CD14-positive monocyte (primary cell): ENCODE data around the gene MED27. TPM values are rescaled to one million over a fixed set of nuclear protein-coding genes. Genes with fewer than 3 reads are reported as not detected.

Experiments used
- DNase-seq, 3 donors: peaks; one replicate each; pipeline ENCODE4 v3.0.0-alpha.2; 2011 to 2022
- H2AFZ ChIP-seq: 2 replicates; pipeline ENCODE4 v1.6.0; 2012; ENCODE audit warnings: mild to moderate bottlenecking, low read depth, low read length, inconsistent platforms; ENCODE audit not compliant: insufficient read depth, poor library complexity, severe bottlenecking
- H3K27ac ChIP-seq, 2 donors: 1 replicate in 1 of 2; 2 replicates in 1 of 2; pipeline ENCODE4 v1.5.1; 2012 to 2013; ENCODE audit warnings: low read length in 2 of 2, control low read depth in 1 of 2, inconsistent platforms in 1 of 2, low read depth in 1 of 2, mild to moderate bottlenecking in 1 of 2
- H3K27me3 ChIP-seq, 2 donors: one replicate each; pipeline versions ENCODE4 v1.6.0 to v1.6.1; 2011 to 2013; ENCODE audit warnings: low read length in 2 of 2; ENCODE audit not compliant: control insufficient read depth in 2 of 2, insufficient read depth in 2 of 2
- H3K36me3 ChIP-seq, 2 donors: replicated peaks in 1 of 2; 1 replicate in 1 of 2; 2 replicates in 1 of 2; pipeline versions ENCODE4 v1.5.1 to v1.6.1; 2012 to 2013; ENCODE audit warnings: low read length in 2 of 2, control low read depth in 1 of 2, inconsistent platforms in 1 of 2, mild to moderate bottlenecking in 1 of 2; ENCODE audit not compliant: insufficient read depth in 2 of 2, control insufficient read depth in 1 of 2
- H3K4me1 ChIP-seq, 2 donors: 1 replicate in 1 of 2; 2 replicates in 1 of 2; pipeline versions ENCODE4 v1.5.1 to v1.6.1; 2012 to 2013; ENCODE audit warnings: low read length in 2 of 2, control low read depth in 1 of 2, inconsistent platforms in 1 of 2, mild to moderate bottlenecking in 1 of 2, moderate library complexity in 1 of 2; ENCODE audit not compliant: insufficient read depth in 2 of 2, control insufficient read depth in 1 of 2
- H3K4me2 ChIP-seq: replicated peaks from 2 replicates; pipeline ENCODE3; 2012; ENCODE audit warnings: low read length, moderate library complexity, mild to moderate bottlenecking; ENCODE audit not compliant: poor library complexity, severe bottlenecking; ENCODE audit errors: extremely low read depth
- H3K4me3 ChIP-seq, 3 experiments: fragments of 200-600 bp in 1 of 3; sonication (generic) in 1 of 3; replicated peaks in 1 of 3; 1 replicate in 2 of 3; 2 replicates in 1 of 3; pipeline ENCODE4 v1.5.1; 2011 to 2013; ENCODE audit warnings: low read length in 3 of 3, mild to moderate bottlenecking in 3 of 3, control low read depth in 2 of 3, low read depth in 2 of 3, inconsistent platforms in 1 of 3, moderate library complexity in 1 of 3
- H3K79me2 ChIP-seq: 2 replicates; pipeline ENCODE4 v1.6.0; 2012; ENCODE audit warnings: mild to moderate bottlenecking, control low read depth, inconsistent platforms, low read length, moderate library complexity; ENCODE audit not compliant: insufficient read depth
- H3K9ac ChIP-seq: 2 replicates; pipeline ENCODE4 v1.6.0; 2017; ENCODE audit warnings: low read length, mild to moderate bottlenecking; ENCODE audit not compliant: insufficient read depth, poor library complexity, severe bottlenecking
- H3K9me3 ChIP-seq, 2 donors: replicated peaks in 1 of 2; 1 replicate in 1 of 2; 2 replicates in 1 of 2; pipeline versions ENCODE4 v1.5.1 to v1.6.1; 2012 to 2013; ENCODE audit warnings: low read length in 2 of 2, control low read depth in 1 of 2; ENCODE audit not compliant: control insufficient read depth in 1 of 2, insufficient read depth in 1 of 2
- H4K20me1 ChIP-seq: 2 replicates; pipeline ENCODE4 v1.6.0; 2012; ENCODE audit warnings: mild to moderate bottlenecking, low read length, control low read depth, moderate library complexity; ENCODE audit not compliant: insufficient read depth
- H3K27ac Mint-ChIP-seq, 7 donors: one replicate each; pipeline ENCODE4 v1.8.0; 2020; ENCODE audit warnings: mild to moderate bottlenecking in 7 of 7, mixed read lengths in 7 of 7, moderate library complexity in 6 of 7, inconsistent platforms in 2 of 7
- H3K27me3 Mint-ChIP-seq, 3 donors: one replicate each; pipeline ENCODE4 v1.8.0; 2021 to 2022; ENCODE audit warnings: low read depth in 3 of 3, mild to moderate bottlenecking in 3 of 3, mixed read lengths in 3 of 3, moderate library complexity in 3 of 3, inconsistent platforms in 1 of 3
- H3K36me3 Mint-ChIP-seq, 2 donors: one replicate each; pipeline ENCODE4 v1.8.0; 2020; ENCODE audit warnings: mixed read lengths in 2 of 2, inconsistent platforms in 1 of 2, mild to moderate bottlenecking in 1 of 2
- H3K4me1 Mint-ChIP-seq: one replicate; pipeline ENCODE4 v1.8.0; 2020; ENCODE audit warnings: mild to moderate bottlenecking, mixed read lengths
- H3K4me3 Mint-ChIP-seq, 2 donors: one replicate each; pipeline ENCODE4 v1.8.0; 2020; ENCODE audit warnings: mild to moderate bottlenecking in 2 of 2, mixed read lengths in 2 of 2, moderate library complexity in 1 of 2
- H3K9me3 Mint-ChIP-seq, 7 donors: one replicate each; pipeline ENCODE4 v1.8.0; 2020 to 2022; ENCODE audit warnings: mixed read lengths in 7 of 7, mild to moderate bottlenecking in 6 of 7, moderate library complexity in 6 of 7, inconsistent platforms in 2 of 7
- WGBS: methylation state at CpG from one replicate; pipeline ENCODE4 v1.1.5; 2013; ENCODE audit warnings: missing lambda C conversion rate; ENCODE audit not compliant: insufficient coverage; 5-methylcytosine and 5-hydroxymethylcytosine counted together
- intact Hi-C, 2 donors: fragments of 100-400 bp; cut with micrococcal nuclease; formaldehyde crosslinking; loops; one replicate each; pipeline versions ENCODE4 v1.15.0 to v1.15.1; 2023
- polyA plus RNA-seq, 3 donors: library from polyadenylated mRNA; depleted of rRNA in 1 of 3; unstranded in 2 of 3; stranded (reverse) in 1 of 3; fragments of 300-500 nt in 2 of 3; fragments of >200 nt in 1 of 3; fragmentation: Illumina TruSeq in 2 of 3; gene quantifications; 1 replicate in 2 of 3; 2 replicates in 1 of 3; pipeline ENCODE4 v1.2.3, GENCODE V29; 2012 to 2021
- TF ChIP-seq, protein P1 (sequence below): fragments of 200-600 bp; IDR thresholded peaks from one replicate; pipeline ENCODE4 v1.8.0; 2022; ENCODE audit warnings: antibody characterized with exemption, mild to moderate bottlenecking

Gene MED27
- polyA plus RNA-seq, 3 donors, result 14.0 to 26.9 (median 25.8) TPM

DNA sequence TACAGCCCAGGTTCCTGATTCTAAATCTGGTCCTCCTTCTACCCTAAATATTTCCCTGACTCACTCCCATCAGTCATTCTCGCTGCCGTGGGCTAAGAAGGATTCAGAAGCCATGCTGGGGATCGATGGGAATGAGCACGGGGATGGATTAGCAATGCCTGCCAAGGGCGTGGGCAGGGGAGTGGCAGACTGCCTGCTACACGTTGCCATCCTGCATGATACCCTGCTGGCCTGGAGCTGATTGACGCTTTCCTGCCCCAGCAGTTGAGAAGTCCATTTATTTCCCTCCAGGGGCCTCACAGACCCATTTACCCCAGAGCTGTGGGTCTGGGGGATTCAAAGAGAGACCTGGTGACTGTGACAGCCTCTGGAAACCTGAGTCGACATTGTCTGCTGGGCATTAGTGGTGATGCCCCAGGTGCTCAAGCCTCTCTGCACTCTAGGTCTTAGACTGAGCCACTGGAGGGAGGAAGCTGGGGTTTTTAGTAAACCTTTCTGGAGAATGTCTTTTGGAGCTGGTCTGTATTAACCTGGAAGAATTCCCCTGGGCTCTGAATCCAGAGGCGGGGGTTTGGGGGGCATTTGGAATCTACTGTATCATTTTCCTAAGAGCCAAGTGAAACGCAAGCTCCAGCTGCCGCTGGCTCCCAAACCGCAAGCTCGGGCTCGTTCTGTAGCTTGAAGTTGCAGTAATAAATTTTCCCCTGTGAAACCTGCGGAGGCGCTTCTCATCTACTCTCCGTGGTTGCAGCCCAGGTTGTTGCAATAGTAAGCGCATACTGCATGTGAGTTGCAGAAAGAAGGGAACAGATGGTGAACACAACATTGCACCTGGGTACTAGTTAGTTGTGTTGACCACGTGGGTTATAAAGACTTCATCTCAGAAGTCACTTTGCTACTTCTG is 263.4 kb downstream of the MED27 start:
- 57% methylated on average over 16 of the region's 19 CpGs for WGBS
- no peaks in the 10 kb centered on the region for H3K36me3 Mint-ChIP-seq
- Histone ChIP-seq H3K4me3 (no peak overlapping the region), H3K27ac (no peak overlapping the region), H2AFZ (no peak overlapping the region), H3K9ac (no peak overlapping the region), H3K4me1 (no peaks in the 10 kb centered on the region), H4K20me1 (no peaks in the 10 kb centered on the region), H3K36me3 (no peaks in the 10 kb centered on the region), H3K4me2 (no peak overlapping the region), H3K27me3 (no peaks in the 10 kb centered on the region), H3K79me2 (no peaks in the 10 kb centered on the region), H3K9me3 (no peaks in the 10 kb centered on the region)
- no peak for DNase-seq
- H3K27ac Mint-ChIP-seq, result no peak overlapping the region
- H3K4me1 Mint-ChIP-seq, result no peaks in the 10 kb centered on the region
- H3K27me3 Mint-ChIP-seq, result peaks cover 12 to 18% (median 16%) of the 10 kb centered on the region in 3 donors
- intact Hi-C loops, result no loop called here
- H3K4me3 Mint-ChIP-seq, result no peak overlapping the region
- TF ChIP-seq, protein P1, sequence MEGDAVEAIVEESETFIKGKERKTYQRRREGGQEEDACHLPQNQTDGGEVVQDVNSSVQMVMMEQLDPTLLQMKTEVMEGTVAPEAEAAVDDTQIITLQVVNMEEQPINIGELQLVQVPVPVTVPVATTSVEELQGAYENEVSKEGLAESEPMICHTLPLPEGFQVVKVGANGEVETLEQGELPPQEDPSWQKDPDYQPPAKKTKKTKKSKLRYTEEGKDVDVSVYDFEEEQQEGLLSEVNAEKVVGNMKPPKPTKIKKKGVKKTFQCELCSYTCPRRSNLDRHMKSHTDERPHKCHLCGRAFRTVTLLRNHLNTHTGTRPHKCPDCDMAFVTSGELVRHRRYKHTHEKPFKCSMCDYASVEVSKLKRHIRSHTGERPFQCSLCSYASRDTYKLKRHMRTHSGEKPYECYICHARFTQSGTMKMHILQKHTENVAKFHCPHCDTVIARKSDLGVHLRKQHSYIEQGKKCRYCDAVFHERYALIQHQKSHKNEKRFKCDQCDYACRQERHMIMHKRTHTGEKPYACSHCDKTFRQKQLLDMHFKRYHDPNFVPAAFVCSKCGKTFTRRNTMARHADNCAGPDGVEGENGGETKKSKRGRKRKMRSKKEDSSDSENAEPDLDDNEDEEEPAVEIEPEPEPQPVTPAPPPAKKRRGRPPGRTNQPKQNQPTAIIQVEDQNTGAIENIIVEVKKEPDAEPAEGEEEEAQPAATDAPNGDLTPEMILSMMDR, result no peak
- H3K9me3 Mint-ChIP-seq, result peaks cover 0 to 1% (median 0%) of the 10 kb centered on the region in 7 donors

DNA sequence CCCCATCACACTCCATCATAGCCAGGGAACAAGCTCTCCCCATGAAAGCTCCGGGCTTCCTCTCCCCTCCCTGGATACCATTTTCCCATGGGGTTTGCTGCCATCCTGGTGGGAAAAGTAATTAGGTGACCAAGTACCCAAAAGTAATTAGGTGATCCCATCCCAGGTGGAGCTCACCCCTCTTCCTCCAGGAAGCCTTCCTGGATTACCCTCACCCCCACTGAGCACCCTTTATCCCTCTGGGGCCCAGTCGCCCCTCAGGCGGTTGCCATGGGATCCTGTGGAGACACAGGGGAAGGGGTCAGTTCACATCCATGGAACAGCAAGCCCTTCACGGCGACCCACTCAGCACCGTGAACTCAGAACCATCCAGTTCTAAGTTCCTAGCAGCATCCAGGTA is 265.0 kb downstream of the MED27 start:
- H2AFZ ChIP-seq, result no peak overlapping the region
- no peak overlapping the region for H3K27ac Mint-ChIP-seq
- no peaks in the 10 kb centered on the region for H3K27me3 ChIP-seq
- 94% methylated on average over 3 of the region's 6 CpGs for WGBS
- no peak overlapping the region for H3K4me3 ChIP-seq
- no peaks in the 10 kb centered on the region for H3K4me1 ChIP-seq
- H3K4me2 ChIP-seq, result no peak overlapping the region
- TF ChIP-seq, protein P1, result no peak
- no peaks in the 10 kb centered on the region for H4K20me1 ChIP-seq
- no peak overlapping the region for H3K9ac ChIP-seq
- no peaks in the 10 kb centered on the region for H3K9me3 ChIP-seq
- H3K9me3 Mint-ChIP-seq, result peaks cover 0 to 1% (median 0%) of the 10 kb centered on the region in 7 donors
- no peaks in the 10 kb centered on the region for H3K79me2 ChIP-seq
- H3K36me3 Mint-ChIP-seq, result no peaks in the 10 kb centered on the region
- H3K27ac ChIP-seq, result no peak overlapping the region
- peaks cover 9 to 15% (median 10%) of the 10 kb centered on the region in 3 donors for H3K27me3 Mint-ChIP-seq
- no peak for DNase-seq
- no peaks in the 10 kb centered on the region for H3K4me1 Mint-ChIP-seq
- no peaks in the 10 kb centered on the region for H3K36me3 ChIP-seq
- intact Hi-C loops, result no loop called here
- H3K4me3 Mint-ChIP-seq, result no peak overlapping the region
